ENCODE data around the gene BANF2.

GRCh38 chr20:17735206-17735804, 35.5 kb downstream of the BANF2 start:
- no peak for TF ChIP-seq CTCF (conservative IDR thresholded peaks at IDR 0.05; ENCODE audit: low read depth, low read length)
- TF ChIP-seq POLR2A (IDR thresholded peaks at IDR 0.05; ENCODE audit: low read depth, low read length): no peak
- no peak for TF ChIP-seq CEBPB (IDR thresholded peaks at IDR 0.05; ENCODE audit: low read depth, low read length)
- no peak for TF ChIP-seq CHD1 (IDR thresholded peaks at IDR 0.05; ENCODE audit: low read depth, low read length)
- 0 out of 2 replicates have a peak, but pooled peaks have one; percentile 33 for TF ChIP-seq MXI1 (IDR thresholded peaks at IDR 0.05; ENCODE audit: borderline replicate concordance, low read depth, low read length)
- TF ChIP-seq RAD21 (IDR thresholded peaks at IDR 0.05; ENCODE audit: low read length): no peak

All from IMR-90 (cell line).